ENCODE measurements around the gene MMS19. TPM values are rescaled to one million over a fixed set of nuclear protein-coding genes. Genes with fewer than 3 reads are reported as not detected.

Gene MMS19
- total RNA-seq, 4 donors from 2014 or later, result 103 to 142 (median 115) TPM

DNA sequence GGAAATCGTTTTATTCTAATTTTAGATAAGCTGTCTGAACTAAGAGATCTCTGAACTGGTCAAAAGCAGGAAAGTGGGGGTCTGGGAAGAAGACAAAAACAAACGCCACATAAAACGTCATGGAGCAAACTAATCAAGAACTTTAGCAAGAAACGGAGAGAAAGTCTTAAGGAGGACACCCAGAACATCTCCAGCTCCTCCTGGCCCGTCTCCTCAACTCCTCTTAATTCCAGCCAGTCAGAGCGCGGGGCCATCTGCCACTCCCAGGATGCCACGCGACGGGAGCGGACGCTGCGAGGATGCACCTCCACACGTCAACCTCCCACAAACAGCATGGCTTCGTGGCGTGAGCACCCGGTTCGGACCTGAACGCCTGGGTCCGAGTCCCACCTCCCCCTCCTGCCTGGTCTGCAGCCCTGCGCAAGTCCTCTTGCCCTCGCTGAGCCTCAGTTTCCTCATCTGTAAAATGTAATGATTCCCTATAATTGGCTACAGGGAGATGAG lies 598 bp downstream of the MMS19 start:
- intact Hi-C loops (cut with DNase I; ENCODE audit: low total_unique reads), result no loop called here
- WGBS, 2 donors, result 0 to 1% methylated on average over 22 of the region's 22 CpGs
- H3K4me3 ChIP-seq (ENCODE audit: low read depth, poor library complexity, severe bottlenecking), result peak overlapping the region; percentile 96
- TF ChIP-seq POLR2A (IDR thresholded peaks at IDR 0.05), result no peak
- TF ChIP-seq, protein P1, sequence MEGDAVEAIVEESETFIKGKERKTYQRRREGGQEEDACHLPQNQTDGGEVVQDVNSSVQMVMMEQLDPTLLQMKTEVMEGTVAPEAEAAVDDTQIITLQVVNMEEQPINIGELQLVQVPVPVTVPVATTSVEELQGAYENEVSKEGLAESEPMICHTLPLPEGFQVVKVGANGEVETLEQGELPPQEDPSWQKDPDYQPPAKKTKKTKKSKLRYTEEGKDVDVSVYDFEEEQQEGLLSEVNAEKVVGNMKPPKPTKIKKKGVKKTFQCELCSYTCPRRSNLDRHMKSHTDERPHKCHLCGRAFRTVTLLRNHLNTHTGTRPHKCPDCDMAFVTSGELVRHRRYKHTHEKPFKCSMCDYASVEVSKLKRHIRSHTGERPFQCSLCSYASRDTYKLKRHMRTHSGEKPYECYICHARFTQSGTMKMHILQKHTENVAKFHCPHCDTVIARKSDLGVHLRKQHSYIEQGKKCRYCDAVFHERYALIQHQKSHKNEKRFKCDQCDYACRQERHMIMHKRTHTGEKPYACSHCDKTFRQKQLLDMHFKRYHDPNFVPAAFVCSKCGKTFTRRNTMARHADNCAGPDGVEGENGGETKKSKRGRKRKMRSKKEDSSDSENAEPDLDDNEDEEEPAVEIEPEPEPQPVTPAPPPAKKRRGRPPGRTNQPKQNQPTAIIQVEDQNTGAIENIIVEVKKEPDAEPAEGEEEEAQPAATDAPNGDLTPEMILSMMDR (IDR thresholded peaks at IDR 0.05), result no peak
- peak; percentile 75 to 96 for DNase-seq (ENCODE audit: low spot score in 2 of 2)

DNA sequence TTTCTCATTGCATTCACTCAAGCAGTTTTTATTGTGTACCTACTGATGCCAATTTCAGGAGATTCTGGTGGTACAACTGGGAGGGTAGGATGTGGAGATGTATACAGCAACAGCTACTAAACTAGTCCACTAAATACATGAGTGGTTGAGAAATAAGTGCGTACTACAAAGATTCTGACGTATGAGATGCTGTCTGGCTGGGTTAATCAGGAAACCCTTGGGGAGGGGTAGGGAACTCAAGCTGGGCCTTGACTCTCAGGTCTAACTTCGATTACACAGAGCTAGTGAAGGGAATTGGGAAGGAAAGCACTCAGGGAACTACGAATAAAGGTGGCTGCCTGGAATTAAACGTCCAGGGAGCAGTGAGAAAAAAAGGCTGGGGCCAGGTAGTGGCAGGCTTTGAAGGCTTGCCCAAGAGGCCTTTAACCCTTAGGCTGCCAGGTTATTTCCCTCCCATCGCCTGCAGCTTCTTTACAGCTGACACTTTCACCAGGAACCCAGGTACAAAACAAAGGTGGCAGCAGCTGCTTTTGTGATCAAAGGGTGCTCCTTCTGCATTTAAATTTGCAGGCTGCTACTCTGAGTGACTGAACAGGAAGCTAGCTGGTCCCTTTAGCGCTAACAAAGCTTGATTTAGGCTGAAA lies 3.2 kb downstream of the MMS19 start:
- 31 to 35% methylated on average over 7 of the region's 7 CpGs for WGBS, 2 donors
- no peak for DNase-seq (ENCODE audit: low spot score in 2 of 2)
- H3K4me3 ChIP-seq (ENCODE audit: low read depth, poor library complexity, severe bottlenecking), result no peak overlapping the region
- intact Hi-C loops (cut with DNase I; ENCODE audit: low total_unique reads), result no loop called here
- TF ChIP-seq POLR2A (IDR thresholded peaks at IDR 0.05), result no peak
- TF ChIP-seq, protein P1 (IDR thresholded peaks at IDR 0.05), result no peak

DNA sequence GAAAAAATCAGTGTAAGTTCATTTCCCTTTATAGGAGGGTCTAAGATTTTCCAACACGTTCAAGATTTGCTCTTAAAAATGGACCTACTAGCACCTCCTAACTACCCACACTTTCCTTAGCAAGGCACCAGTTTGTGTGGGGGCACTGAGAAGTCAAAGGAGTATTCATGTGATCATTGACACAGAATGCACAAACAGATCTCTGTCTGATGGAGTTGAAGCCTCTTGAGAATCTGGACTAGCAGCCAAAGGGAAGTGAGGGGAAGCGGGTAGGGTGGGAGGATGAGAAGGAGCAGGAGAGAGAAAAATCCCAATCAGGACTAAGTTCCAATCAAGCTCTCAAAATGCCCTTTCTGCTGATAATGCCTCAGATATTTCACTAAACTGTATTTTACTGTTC lies 4.1 kb downstream of the MMS19 start:
- intact Hi-C loops (cut with DNase I; ENCODE audit: low total_unique reads), result no loop called here
- DNase-seq (ENCODE audit: low spot score in 2 of 2), result no peak
- WGBS, 2 donors, result 28 to 33% methylated on average over 2 of the region's 2 CpGs
- TF ChIP-seq, protein P1 (IDR thresholded peaks at IDR 0.05), result no peak
- no peak for TF ChIP-seq POLR2A (IDR thresholded peaks at IDR 0.05)
- H3K4me3 ChIP-seq (ENCODE audit: low read depth, poor library complexity, severe bottlenecking), result no peak overlapping the region

DNA sequence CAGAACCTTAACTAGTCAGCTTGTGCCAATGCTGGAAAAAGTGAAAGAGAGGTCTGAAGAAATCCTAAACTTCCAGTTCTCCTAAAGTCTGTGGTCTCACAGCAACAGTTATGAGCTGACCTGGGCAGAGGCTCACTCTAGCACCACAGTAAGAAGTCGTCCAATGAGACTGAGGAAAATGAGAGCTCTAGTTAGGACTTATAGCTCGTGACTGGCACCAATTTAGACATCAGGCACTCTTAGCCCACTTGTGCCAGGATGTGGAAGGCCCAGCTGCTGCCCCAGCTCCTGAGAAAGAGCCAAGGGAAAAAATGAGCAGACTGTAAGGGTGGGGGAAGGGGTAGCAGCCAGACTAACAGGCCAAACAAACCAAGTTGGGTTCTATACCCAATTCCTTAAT lies 7.6 kb downstream of the MMS19 start:
- WGBS, 2 donors, result 49 to 61% methylated on average over 2 of the region's 2 CpGs
- no peak for TF ChIP-seq POLR2A (IDR thresholded peaks at IDR 0.05)
- TF ChIP-seq, protein P1 (IDR thresholded peaks at IDR 0.05), result no peak
- intact Hi-C loops (cut with DNase I; ENCODE audit: low total_unique reads), result no loop called here

DNA sequence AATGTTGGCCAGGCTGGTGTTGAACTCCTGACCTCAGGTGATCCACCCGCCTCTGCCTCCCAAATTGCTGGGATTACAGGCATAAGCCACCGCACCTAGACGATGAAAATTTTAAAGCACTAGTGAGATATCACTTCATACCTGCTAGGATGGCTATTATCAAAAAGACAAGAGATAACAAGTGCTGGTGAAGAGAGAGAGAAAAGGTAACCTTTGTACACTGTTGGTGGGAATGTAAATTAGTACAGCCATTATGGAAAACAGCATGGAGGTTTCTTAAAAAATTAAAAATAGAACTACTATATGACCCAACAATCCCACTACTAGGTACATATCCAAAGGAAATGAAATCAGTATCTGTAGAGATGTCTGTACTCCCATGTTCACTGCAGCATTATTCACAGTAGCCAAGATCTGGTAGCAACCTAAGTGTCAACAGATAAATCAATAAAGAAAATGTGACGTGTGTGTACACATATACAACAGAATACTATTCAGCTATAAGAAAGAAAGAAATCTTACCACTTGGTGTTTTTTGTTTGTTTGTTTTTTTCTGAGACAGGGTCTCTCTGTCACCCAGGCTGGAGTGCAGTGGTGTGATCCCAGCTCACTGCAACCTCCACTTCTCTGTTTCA lies 12.5 kb downstream of the MMS19 start:
- no peak overlapping the region for H3K4me3 ChIP-seq (ENCODE audit: low read depth, poor library complexity, severe bottlenecking)
- no peak for DNase-seq (ENCODE audit: low spot score in 2 of 2)
- intact Hi-C loops (cut with DNase I; ENCODE audit: low total_unique reads), result no loop called here
- no peak for TF ChIP-seq POLR2A (IDR thresholded peaks at IDR 0.05)
- TF ChIP-seq, protein P1 (IDR thresholded peaks at IDR 0.05), result no peak
- WGBS, 2 donors, result 90 to 92% methylated on average over 4 of the region's 4 CpGs

More for the DNA sequence above, 7.6 kb downstream of the MMS19 start:
- no peak overlapping the region for H3K4me3 ChIP-seq (ENCODE audit: low read depth, poor library complexity, severe bottlenecking)
- peak in 1 of 2 donors; percentile 37 for DNase-seq (ENCODE audit: low spot score in 2 of 2)
